Endometrium (tissue), 2 donors: Measurements from ENCODE around the gene SH3GL1.

ENCODE experiments used
- FAIRE-seq: peaks from 2 replicates; lab custom pipeline; 2012; peaks lifted over from hg19 to GRCh38; lab: Jason Lieb, UNC
- donor health status: control.
- donor health status: control.

Gene SH3GL1

GRCh38 chr19:4400135-4400936 is at the start of gene SH3GL1:
TSS of gene SH3GL1 (minus strand) at chr19:4400547. CDS start at chr19:4400368, 179 bp downstream.
- no peak for FAIRE-seq

GRCh38 chr19:4449639-4450028 is 49.3 kb upstream of the SH3GL1 start:
- no peak for FAIRE-seq

GRCh38 chr19:4449022-4449638 is 48.8 kb upstream of the SH3GL1 start:
- FAIRE-seq = no peak

GRCh38 chr19:4448147-4448985 is 48.0 kb upstream of the SH3GL1 start:
- FAIRE-seq = no peak

- no peak for FAIRE-seq
Observed at GRCh38 chr19:4447327-4448146, 47.2 kb upstream of the SH3GL1 start.

GRCh38 chr19:4446704-4447200 is 46.4 kb upstream of the SH3GL1 start:
- no peak for FAIRE-seq

GRCh38 chr19:4445963-4446703 is 45.8 kb upstream of the SH3GL1 start:
- FAIRE-seq = no peak

GRCh38 chr19:4444765-4445741 is 44.7 kb upstream of the SH3GL1 start:
- no peak for FAIRE-seq

GRCh38 chr19:4443966-4444764 is 43.8 kb upstream of the SH3GL1 start:
- no peak for FAIRE-seq

GRCh38 chr19:4443188-4443587 is 42.8 kb upstream of the SH3GL1 start:
- FAIRE-seq = no peak

GRCh38 chr19:4442819-4443146 is 42.4 kb upstream of the SH3GL1 start:
- no peak for FAIRE-seq

- FAIRE-seq = no peak
Observed at GRCh38 chr19:4441994-4442818, 41.9 kb upstream of the SH3GL1 start.

- no peak for FAIRE-seq
Observed at GRCh38 chr19:4439243-4439642, 38.9 kb upstream of the SH3GL1 start.

- no peak for FAIRE-seq
Observed at GRCh38 chr19:4437103-4437502, 36.8 kb upstream of the SH3GL1 start.

GRCh38 chr19:4436231-4436630 is 35.9 kb upstream of the SH3GL1 start:
- no peak for FAIRE-seq

GRCh38 chr19:4434391-4434790 is 34.0 kb upstream of the SH3GL1 start:
- FAIRE-seq = no peak

GRCh38 chr19:4432918-4433506 is 32.7 kb upstream of the SH3GL1 start:
- FAIRE-seq = no peak
